CD4-positive, alpha-beta T cell (primary cell): ENCODE data around the gene POC1B. TPM values are rescaled to one million over a fixed set of nuclear protein-coding genes. Genes with fewer than 3 reads are reported as not detected.
"Not testable (repeated sequence)": the region's sequence is repeated elsewhere in the genome, so short reads cannot be mapped to it uniquely, and the experiment has no call there.

Experiments used
- ATAC-seq: fragments of 200-7000 bp; cut with Tn5 transposase; one replicate; pipeline ENCODE4 v1.10.0; 2022; ENCODE audit warnings: mild to moderate bottlenecking; ENCODE audit not compliant: poor library complexity
- CTCF ChIA-PET: fragments of 350-600 bp; sonication (Branson Sonifier 250); formaldehyde crosslinking; loops from one replicate; lab custom pipeline; 2021; ENCODE audit warnings: antibody characterized with exemption, inconsistent platforms; lab: Charles Lee
- POLR2A ChIA-PET: fragments of 350-600 bp; sonication (Branson Sonifier 250); formaldehyde crosslinking; loops from one replicate; lab custom pipeline; 2021; ENCODE audit warnings: antibody characterized with exemption, inconsistent platforms; lab: Charles Lee
- DNase-seq, 14 experiments: peaks; one replicate each; pipeline ENCODE4 v3.0.0-alpha.2; 2013 to 2020; ENCODE audit warnings: mixed read lengths in 2 of 14
- H3K27ac ChIP-seq, 2 donors: one replicate each; pipeline versions ENCODE4 v1.5.1 to v1.7.0; 2013; ENCODE audit warnings: low read length in 2 of 2, low read depth in 1 of 2, mild to moderate bottlenecking in 1 of 2
- H3K27me3 ChIP-seq, 2 experiments: 1 replicate in 1 of 2; 2 replicates in 1 of 2; pipeline versions ENCODE4 v1.6.1 to v1.7.0; 2013; ENCODE audit warnings: low read length in 2 of 2, control low read depth in 1 of 2, mild to moderate bottlenecking in 1 of 2, moderate library complexity in 1 of 2; ENCODE audit not compliant: insufficient read depth in 2 of 2, control insufficient read depth in 1 of 2
- H3K36me3 ChIP-seq: one replicate; pipeline ENCODE4 v1.6.1; 2013; ENCODE audit warnings: low read length, control low read depth; ENCODE audit not compliant: insufficient read depth
- H3K4me1 ChIP-seq: one replicate; pipeline ENCODE4 v1.6.1; 2013; ENCODE audit warnings: low read length, control low read depth; ENCODE audit not compliant: insufficient read depth
- H3K4me3 ChIP-seq: one replicate; pipeline ENCODE4 v1.5.1; 2013; ENCODE audit warnings: mild to moderate bottlenecking, low read length, moderate library complexity
- H3K9me3 ChIP-seq, 2 experiments: 1 replicate in 1 of 2; 2 replicates in 1 of 2; pipeline versions ENCODE4 v1.6.1 to v1.7.0; 2013; ENCODE audit warnings: low read length in 2 of 2, mild to moderate bottlenecking in 2 of 2, control low read depth in 1 of 2, moderate library complexity in 1 of 2; ENCODE audit not compliant: control insufficient read depth in 1 of 2, insufficient read depth in 1 of 2
- H3K27ac Mint-ChIP-seq: one replicate; pipeline ENCODE4 v1.8.0; 2020; ENCODE audit warnings: mixed read lengths
- H3K27me3 Mint-ChIP-seq: one replicate; pipeline ENCODE4 v1.8.0; 2021; ENCODE audit warnings: mixed read lengths
- H3K36me3 Mint-ChIP-seq: one replicate; pipeline ENCODE4 v1.8.0; 2021; ENCODE audit warnings: low read depth, mixed read lengths
- H3K4me1 Mint-ChIP-seq: one replicate; pipeline ENCODE4 v1.8.0; 2021; ENCODE audit warnings: low read depth, mixed read lengths
- H3K4me3 Mint-ChIP-seq: one replicate; pipeline ENCODE4 v1.8.0; 2020; ENCODE audit warnings: mild to moderate bottlenecking, mixed read lengths
- H3K9me3 Mint-ChIP-seq: one replicate; pipeline ENCODE4 v1.8.0; 2020; ENCODE audit warnings: mixed read lengths
- intact Hi-C, 2 experiments: fragments of 100-400 bp; cut with DNase I in 1 of 2; cut with micrococcal nuclease in 1 of 2; formaldehyde crosslinking; loops; one replicate each; pipeline versions ENCODE4 v1.15.1 to v1.9.0; 2023 to 2025; cut with DNase I, micrococcal nuclease
- total RNA-seq, 174 experiments: library from RNA in 2 of 174; stranded (reverse) in 2 of 174; gene quantifications; one replicate each; pipeline ENCODE4 v1.2.3 and lab custom pipeline; 2021 to 2026
- TF ChIP-seq, protein P1 (sequence below): fragments of 200-600 bp; IDR thresholded peaks from one replicate; pipeline ENCODE4 v1.8.0; 2022; ENCODE audit warnings: antibody characterized with exemption, mild to moderate bottlenecking

The POC1B gene
- total RNA-seq, 2 experiments from 2014 or later, result 14.9 to 16.2 TPM

DNA sequence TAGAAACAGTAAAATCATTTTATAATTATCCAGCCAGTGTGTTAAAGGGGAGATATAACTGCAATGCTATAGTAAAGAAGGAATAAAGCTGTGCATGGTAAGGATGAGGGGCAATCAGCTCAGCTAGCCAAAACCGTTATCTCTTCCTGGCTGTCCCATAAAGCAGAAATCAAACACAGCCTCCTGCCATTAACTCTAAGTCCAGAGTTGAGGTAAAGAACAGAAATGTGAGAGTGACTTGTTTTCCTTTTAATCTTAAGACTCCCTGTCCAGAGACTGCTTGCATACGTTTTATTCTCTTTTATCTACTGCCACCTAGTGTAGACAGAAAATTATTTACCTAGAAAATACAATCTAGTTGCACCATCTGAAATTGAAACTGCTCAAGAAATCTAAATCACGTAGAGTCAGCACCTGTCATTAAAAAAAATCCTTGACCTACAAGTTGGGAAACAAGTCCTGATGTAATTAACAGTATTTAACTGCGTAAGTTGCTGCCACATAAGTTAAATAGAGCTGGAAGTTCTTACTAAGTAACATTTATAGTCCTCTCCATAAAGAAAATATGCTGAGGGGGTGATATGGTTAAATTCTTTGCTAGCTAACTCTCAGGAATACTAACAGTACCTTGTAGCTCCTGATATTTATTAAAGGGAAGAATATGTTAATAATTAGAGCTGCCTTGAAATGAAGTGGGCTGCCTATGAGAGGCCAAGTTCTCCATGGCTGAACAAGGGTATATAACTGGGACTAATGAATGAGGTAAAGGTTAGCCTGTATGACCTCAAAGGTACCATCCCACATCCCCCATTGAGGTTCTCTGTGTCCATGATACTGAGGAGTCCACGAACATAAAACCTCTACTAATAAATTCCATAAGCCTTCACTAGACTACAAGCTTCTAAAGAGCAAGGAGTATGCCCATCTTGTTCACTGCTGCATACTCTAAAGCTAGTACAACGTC lies 63.9 kb downstream of the POC1B start:
- Histone ChIP-seq H3K27ac (no peak overlapping the region), H3K4me3 (no peak overlapping the region), H3K27me3 (no peaks in the 10 kb centered on the region), H3K36me3 (peaks cover 11% of the 10 kb centered on the region), H3K9me3 (no peaks in the 10 kb centered on the region), H3K4me1 (no peaks in the 10 kb centered on the region)
- Mint-ChIP-seq H3K9me3 (no peaks in the 10 kb centered on the region), H3K4me3 (peak overlapping the region; percentile 40), H3K4me1 (peaks cover 16% of the 10 kb centered on the region), H3K27ac (no peak overlapping the region), H3K27me3 (no peaks in the 10 kb centered on the region), H3K36me3 (peaks cover 25% of the 10 kb centered on the region)
- CTCF ChIA-PET, result interaction anchor here (0.7 to 1.8 kb wide), 4 partner anchors 46 to 442 kb away, joined by 3 to 9 read pairs (median 3); no protein-coding TSS in a partner anchor
- ATAC-seq (peak; percentile 88), DNase-seq (peak in 3 of 14 experiments; percentile 68 to 78 (median 69))
- POLR2A ChIA-PET, result interaction anchor here (0.6 to 1.0 kb wide), 3 partner anchors 65 to 391 kb away, joined by 3 to 4 read pairs (median 3); no protein-coding TSS in a partner anchor
- intact Hi-C loops, result loop anchor here (1.0 to 10.0 kb wide), 6 partner anchors 67 to 1350 kb away; no protein-coding TSS in a partner anchor
- TF ChIP-seq, protein P1, sequence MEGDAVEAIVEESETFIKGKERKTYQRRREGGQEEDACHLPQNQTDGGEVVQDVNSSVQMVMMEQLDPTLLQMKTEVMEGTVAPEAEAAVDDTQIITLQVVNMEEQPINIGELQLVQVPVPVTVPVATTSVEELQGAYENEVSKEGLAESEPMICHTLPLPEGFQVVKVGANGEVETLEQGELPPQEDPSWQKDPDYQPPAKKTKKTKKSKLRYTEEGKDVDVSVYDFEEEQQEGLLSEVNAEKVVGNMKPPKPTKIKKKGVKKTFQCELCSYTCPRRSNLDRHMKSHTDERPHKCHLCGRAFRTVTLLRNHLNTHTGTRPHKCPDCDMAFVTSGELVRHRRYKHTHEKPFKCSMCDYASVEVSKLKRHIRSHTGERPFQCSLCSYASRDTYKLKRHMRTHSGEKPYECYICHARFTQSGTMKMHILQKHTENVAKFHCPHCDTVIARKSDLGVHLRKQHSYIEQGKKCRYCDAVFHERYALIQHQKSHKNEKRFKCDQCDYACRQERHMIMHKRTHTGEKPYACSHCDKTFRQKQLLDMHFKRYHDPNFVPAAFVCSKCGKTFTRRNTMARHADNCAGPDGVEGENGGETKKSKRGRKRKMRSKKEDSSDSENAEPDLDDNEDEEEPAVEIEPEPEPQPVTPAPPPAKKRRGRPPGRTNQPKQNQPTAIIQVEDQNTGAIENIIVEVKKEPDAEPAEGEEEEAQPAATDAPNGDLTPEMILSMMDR, result peak; percentile 81

DNA sequence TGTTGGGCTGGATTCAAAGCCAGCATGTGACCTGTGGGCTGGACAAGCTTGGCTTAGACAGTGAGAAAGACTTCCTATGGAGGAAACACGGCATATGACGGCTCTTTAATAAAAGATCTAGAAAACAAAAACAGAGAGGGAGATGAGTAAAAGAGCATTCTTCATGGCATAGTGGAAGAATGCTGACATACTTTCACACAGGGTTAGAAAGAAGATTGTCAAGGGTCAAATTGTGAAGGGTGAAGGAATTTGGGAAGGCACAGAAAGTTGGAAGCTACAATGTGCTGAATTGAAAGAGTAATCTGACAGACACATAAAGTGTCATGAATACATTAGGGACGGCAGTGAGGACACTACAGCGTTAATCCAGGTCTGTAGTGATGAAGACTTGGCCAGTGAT lies 64.7 kb downstream of the POC1B start:
- no peaks in the 10 kb centered on the region for H3K9me3 ChIP-seq
- no peaks in the 10 kb centered on the region for H3K4me1 ChIP-seq
- Mint-ChIP-seq H3K4me1 (peaks cover 8% of the 10 kb centered on the region), H3K27me3 (no peaks in the 10 kb centered on the region), H3K36me3 (peaks cover 29% of the 10 kb centered on the region), H3K9me3 (no peaks in the 10 kb centered on the region), H3K27ac (no peak overlapping the region), H3K4me3 (no peak overlapping the region)
- H3K4me3 ChIP-seq, result no peak overlapping the region
- ChIA-PET POLR2A (no interaction called here), CTCF (interaction anchor here (0.7 to 1.8 kb wide), 4 partner anchors 410 to 444 kb away, joined by 3 to 9 read pairs (median 3); no protein-coding TSS in a partner anchor)
- ATAC-seq (no peak), DNase-seq (no peak)
- intact Hi-C loops, result loop anchor here (1.0 to 10.0 kb wide), 6 partner anchors 68 to 1349 kb away; no protein-coding TSS in a partner anchor
- peaks cover 11% of the 10 kb centered on the region for H3K36me3 ChIP-seq
- H3K27ac ChIP-seq, result no peak overlapping the region
- TF ChIP-seq, protein P1, result no peak
- no peaks in the 10 kb centered on the region for H3K27me3 ChIP-seq

DNA sequence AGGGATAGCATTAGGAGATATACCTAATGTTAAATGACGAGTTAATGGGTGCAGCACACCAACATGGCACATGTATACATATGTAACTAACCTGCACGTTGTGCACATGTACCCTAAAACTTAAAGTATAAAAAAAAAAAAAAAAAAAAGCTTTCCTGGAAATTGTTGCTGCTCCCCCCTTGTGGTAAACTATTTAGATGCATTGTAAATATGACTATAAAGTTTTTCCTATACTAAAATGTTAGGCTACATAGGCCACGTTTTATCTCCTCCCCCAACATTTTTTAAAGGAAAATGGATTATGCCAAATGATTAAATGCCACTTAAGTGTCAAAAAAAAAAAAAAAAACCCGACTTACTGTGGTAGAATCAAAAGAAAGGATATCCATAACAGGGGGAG lies 66.6 kb downstream of the POC1B start:
- peaks cover 31% of the 10 kb centered on the region for H3K36me3 Mint-ChIP-seq
- POLR2A ChIA-PET, H3K27me3 ChIP-seq, H3K27ac ChIP-seq, H3K9me3 ChIP-seq, intact Hi-C loops, H3K9me3 Mint-ChIP-seq, H3K4me3 Mint-ChIP-seq, DNase-seq, CTCF ChIA-PET, H3K4me3 ChIP-seq, H3K27me3 Mint-ChIP-seq, H3K27ac Mint-ChIP-seq, ATAC-seq, H3K4me1 ChIP-seq: not testable (repeated sequence)
- peaks cover 15% of the 10 kb centered on the region for H3K36me3 ChIP-seq
- H3K4me1 Mint-ChIP-seq, result peaks cover 11% of the 10 kb centered on the region
